ENCODE results near the gene RRN3. TPM values are rescaled to one million over a fixed set of nuclear protein-coding genes. Genes with fewer than 3 reads are reported as not detected.
"Not testable (repeated sequence)": the region's sequence is repeated elsewhere in the genome, so short reads cannot be mapped to it uniquely, and the experiment has no call there.

Gene RRN3
- polyA plus RNA-seq, 1 donor (not counting 4 experiments of a cell fraction or from before 2014, with no cell fraction given) = 60.3 TPM

- H3K9me3 ChIP-seq (ENCODE audit: control insufficient read depth, low read depth, low read length); H3K27me3 ChIP-seq (ENCODE audit: control insufficient read depth, extremely low read depth, insufficient read depth, low read length); H4K20me1 ChIP-seq (ENCODE audit: control insufficient read depth, extremely low read depth, insufficient read depth, low read length); FAIRE-seq; H3K4me1 ChIP-seq (ENCODE audit: control insufficient read depth, extremely low read depth, insufficient read depth, low read length); dilution Hi-C loops (cut with MboI; ENCODE audit: extremely low pct_ligation_motif_present, low sequenced_read_pairs); H3K4me2 ChIP-seq (ENCODE audit: control insufficient read depth, extremely low read depth, insufficient read depth, low read depth, low read length); H3K9me1 ChIP-seq (ENCODE audit: control insufficient read depth, extremely low read depth, insufficient read depth, low read length); H3K27ac ChIP-seq (ENCODE audit: control insufficient read depth, insufficient read depth, low read length); H3K4me3 ChIP-seq (ENCODE audit: control insufficient read depth in 2 of 3, extremely low read depth in 1 of 3, insufficient read depth in 2 of 3, low read depth in 1 of 3, low read length in 3 of 3); H3K79me2 ChIP-seq (ENCODE audit: control insufficient read depth, insufficient read depth, low read length); H3K9ac ChIP-seq (ENCODE audit: control insufficient read depth, extremely low read depth, insufficient read depth, low read length); H2AFZ ChIP-seq (ENCODE audit: control insufficient read depth, low read length); H3K36me3 ChIP-seq (ENCODE audit: control insufficient read depth in 2 of 2, extremely low read depth in 1 of 2, insufficient read depth in 2 of 2, low read length in 2 of 2); DNase-seq (ENCODE audit: low read depth, low spot score): not testable (repeated sequence)
Observed at GRCh38 chr16:15130256-15130932, 36.3 kb upstream of the RRN3 start.

GRCh38 chr16:15127641-15128425 is 33.8 kb upstream of the RRN3 start:
- H3K4me1 ChIP-seq (ENCODE audit: control insufficient read depth, extremely low read depth, insufficient read depth, low read length); dilution Hi-C loops (cut with MboI; ENCODE audit: extremely low pct_ligation_motif_present, low sequenced_read_pairs); H3K79me2 ChIP-seq (ENCODE audit: control insufficient read depth, insufficient read depth, low read length); H3K4me2 ChIP-seq (ENCODE audit: control insufficient read depth, extremely low read depth, insufficient read depth, low read depth, low read length); H4K20me1 ChIP-seq (ENCODE audit: control insufficient read depth, extremely low read depth, insufficient read depth, low read length); DNase-seq (ENCODE audit: low read depth, low spot score); H2AFZ ChIP-seq (ENCODE audit: control insufficient read depth, low read length); H3K9me3 ChIP-seq (ENCODE audit: control insufficient read depth, low read depth, low read length); H3K27me3 ChIP-seq (ENCODE audit: control insufficient read depth, extremely low read depth, insufficient read depth, low read length); H3K27ac ChIP-seq (ENCODE audit: control insufficient read depth, insufficient read depth, low read length); H3K9me1 ChIP-seq (ENCODE audit: control insufficient read depth, extremely low read depth, insufficient read depth, low read length); H3K36me3 ChIP-seq (ENCODE audit: control insufficient read depth in 2 of 2, extremely low read depth in 1 of 2, insufficient read depth in 2 of 2, low read length in 2 of 2); H3K9ac ChIP-seq (ENCODE audit: control insufficient read depth, extremely low read depth, insufficient read depth, low read length); FAIRE-seq; H3K4me3 ChIP-seq (ENCODE audit: control insufficient read depth in 2 of 3, extremely low read depth in 1 of 3, insufficient read depth in 2 of 3, low read depth in 1 of 3, low read length in 3 of 3): not testable (repeated sequence)

- H3K4me1 ChIP-seq (ENCODE audit: control insufficient read depth, extremely low read depth, insufficient read depth, low read length); H3K4me3 ChIP-seq (ENCODE audit: control insufficient read depth in 2 of 3, extremely low read depth in 1 of 3, insufficient read depth in 2 of 3, low read depth in 1 of 3, low read length in 3 of 3); H3K4me2 ChIP-seq (ENCODE audit: control insufficient read depth, extremely low read depth, insufficient read depth, low read depth, low read length); H4K20me1 ChIP-seq (ENCODE audit: control insufficient read depth, extremely low read depth, insufficient read depth, low read length); H3K36me3 ChIP-seq (ENCODE audit: control insufficient read depth in 2 of 2, extremely low read depth in 1 of 2, insufficient read depth in 2 of 2, low read length in 2 of 2); H3K27me3 ChIP-seq (ENCODE audit: control insufficient read depth, extremely low read depth, insufficient read depth, low read length); H3K9me1 ChIP-seq (ENCODE audit: control insufficient read depth, extremely low read depth, insufficient read depth, low read length); H3K9ac ChIP-seq (ENCODE audit: control insufficient read depth, extremely low read depth, insufficient read depth, low read length); H3K27ac ChIP-seq (ENCODE audit: control insufficient read depth, insufficient read depth, low read length); FAIRE-seq; H2AFZ ChIP-seq (ENCODE audit: control insufficient read depth, low read length); H3K79me2 ChIP-seq (ENCODE audit: control insufficient read depth, insufficient read depth, low read length); DNase-seq (ENCODE audit: low read depth, low spot score); H3K9me3 ChIP-seq (ENCODE audit: control insufficient read depth, low read depth, low read length); dilution Hi-C loops (cut with MboI; ENCODE audit: extremely low pct_ligation_motif_present, low sequenced_read_pairs): not testable (repeated sequence)
Observed at GRCh38 chr16:15100372-15100987, 6.4 kb upstream of the RRN3 start.

- H3K27me3 ChIP-seq (ENCODE audit: control insufficient read depth, extremely low read depth, insufficient read depth, low read length); H3K9me1 ChIP-seq (ENCODE audit: control insufficient read depth, extremely low read depth, insufficient read depth, low read length); H3K4me1 ChIP-seq (ENCODE audit: control insufficient read depth, extremely low read depth, insufficient read depth, low read length); H3K4me2 ChIP-seq (ENCODE audit: control insufficient read depth, extremely low read depth, insufficient read depth, low read depth, low read length); H3K4me3 ChIP-seq (ENCODE audit: control insufficient read depth in 2 of 3, extremely low read depth in 1 of 3, insufficient read depth in 2 of 3, low read depth in 1 of 3, low read length in 3 of 3); H3K79me2 ChIP-seq (ENCODE audit: control insufficient read depth, insufficient read depth, low read length); FAIRE-seq; H4K20me1 ChIP-seq (ENCODE audit: control insufficient read depth, extremely low read depth, insufficient read depth, low read length); dilution Hi-C loops (cut with MboI; ENCODE audit: extremely low pct_ligation_motif_present, low sequenced_read_pairs); H3K9ac ChIP-seq (ENCODE audit: control insufficient read depth, extremely low read depth, insufficient read depth, low read length); H3K9me3 ChIP-seq (ENCODE audit: control insufficient read depth, low read depth, low read length); DNase-seq (ENCODE audit: low read depth, low spot score); H3K36me3 ChIP-seq (ENCODE audit: control insufficient read depth in 2 of 2, extremely low read depth in 1 of 2, insufficient read depth in 2 of 2, low read length in 2 of 2); H3K27ac ChIP-seq (ENCODE audit: control insufficient read depth, insufficient read depth, low read length); H2AFZ ChIP-seq (ENCODE audit: control insufficient read depth, low read length): not testable (repeated sequence)
Observed at GRCh38 chr16:15099366-15099909, 5.4 kb upstream of the RRN3 start.

Data from keratinocyte (primary cell).